Kidney glomerular epithelial cell (primary cell): ENCODE data around the gene CNTNAP2.
"Not testable (repeated sequence)": the region's sequence is repeated elsewhere in the genome, so short reads cannot be mapped to it uniquely, and the experiment has no call there.

Experiments
- DNase-seq: peaks from one replicate; lab custom pipeline; 2025; lab: John Stamatoyannopoulos, UW

CNTNAP2 gene

GRCh38 chr7:146150153-146150552, 33.6 kb downstream of the CNTNAP2 start:
- no peak for DNase-seq

- DNase-seq = no peak
Observed at GRCh38 chr7:146172112-146172511, 55.5 kb downstream of the CNTNAP2 start.

GRCh38 chr7:146175716-146176115, 59.1 kb downstream of the CNTNAP2 start:
- no peak for DNase-seq

GRCh38 chr7:146176860-146177259, 60.3 kb downstream of the CNTNAP2 start:
- no peak for DNase-seq

- no peak for DNase-seq
Observed at GRCh38 chr7:146177301-146177700, 60.7 kb downstream of the CNTNAP2 start.

GRCh38 chr7:146185844-146186243, 69.2 kb downstream of the CNTNAP2 start:
- no peak for DNase-seq

- DNase-seq = not testable (repeated sequence)
Observed at GRCh38 chr7:146191428-146191827, 74.8 kb downstream of the CNTNAP2 start.

GRCh38 chr7:146201945-146202344, 85.3 kb downstream of the CNTNAP2 start:
- no peak for DNase-seq

- DNase-seq = no peak
Observed at GRCh38 chr7:146206270-146206669, 89.7 kb downstream of the CNTNAP2 start.

- no peak for DNase-seq
Observed at GRCh38 chr7:146208492-146208891, 91.9 kb downstream of the CNTNAP2 start.

GRCh38 chr7:146214842-146215241, 98.2 kb downstream of the CNTNAP2 start:
- DNase-seq = no peak

- DNase-seq = no peak
Observed at GRCh38 chr7:146216396-146217041, 99.9 kb downstream of the CNTNAP2 start.

GRCh38 chr7:146223851-146224250, 107.2 kb downstream of the CNTNAP2 start:
- no peak for DNase-seq

- DNase-seq = no peak
Observed at GRCh38 chr7:146232604-146233003, 116.0 kb downstream of the CNTNAP2 start.

- DNase-seq = no peak
Observed at GRCh38 chr7:146235195-146235594, 118.6 kb downstream of the CNTNAP2 start.

- DNase-seq = no peak
Observed at GRCh38 chr7:146242661-146243060, 126.1 kb downstream of the CNTNAP2 start.

GRCh38 chr7:146247991-146248390, 131.4 kb downstream of the CNTNAP2 start:
- DNase-seq = not testable (repeated sequence)

- not testable (repeated sequence) for DNase-seq
Observed at GRCh38 chr7:146248744-146249143, 132.1 kb downstream of the CNTNAP2 start.

GRCh38 chr7:146249272-146249671, 132.7 kb downstream of the CNTNAP2 start:
- no peak for DNase-seq

GRCh38 chr7:146255609-146256008, 139.0 kb downstream of the CNTNAP2 start:
- no peak for DNase-seq

GRCh38 chr7:146262527-146262926, 145.9 kb downstream of the CNTNAP2 start:
- DNase-seq = no peak

GRCh38 chr7:146276888-146277287, 160.3 kb downstream of the CNTNAP2 start:
- no peak for DNase-seq

GRCh38 chr7:146285418-146285817, 168.8 kb downstream of the CNTNAP2 start:
- no peak for DNase-seq

GRCh38 chr7:146290746-146291145, 174.1 kb downstream of the CNTNAP2 start:
- no peak for DNase-seq
